Mesendoderm (in vitro differentiated cells): ENCODE results near the gene NFIA.

ENCODE experiments used
- DNase-seq: peaks from one replicate; pipeline ENCODE4 v3.0.0; 2013
- H2AK5ac ChIP-seq: 2 replicates; pipeline ENCODE4 v1.6.1; 2013; ENCODE audit warnings: low read length, inconsistent platforms
- H2BK120ac ChIP-seq: 2 replicates; pipeline ENCODE4 v1.6.1; 2013; ENCODE audit warnings: low read depth, mild to moderate bottlenecking, low read length, moderate library complexity, mixed read lengths
- H2BK15ac ChIP-seq: replicated peaks from 2 replicates; pipeline ENCODE4 v1.6.1; 2013; ENCODE audit warnings: low read depth, mild to moderate bottlenecking, moderate library complexity
- H2BK5ac ChIP-seq: 2 replicates; pipeline ENCODE4 v1.6.1; 2013; ENCODE audit warnings: low read length, inconsistent platforms
- H3K18ac ChIP-seq: 2 replicates; pipeline ENCODE4 v1.6.1; 2013; ENCODE audit warnings: mild to moderate bottlenecking, low read length, mixed read lengths
- H3K23ac ChIP-seq: one replicate; pipeline ENCODE4 v1.6.1; 2013; ENCODE audit warnings: low read length
- H3K27ac ChIP-seq: 2 replicates; pipeline ENCODE4 v1.5.1; 2013; ENCODE audit warnings: low read depth, mild to moderate bottlenecking, inconsistent platforms, low read length, moderate library complexity
- H3K27me3 ChIP-seq: 2 replicates; pipeline ENCODE4 v1.6.1; 2013; ENCODE audit warnings: low read length, control low read depth, mild to moderate bottlenecking, inconsistent platforms; ENCODE audit not compliant: insufficient read depth, poor library complexity
- H3K36me3 ChIP-seq: 2 replicates; pipeline ENCODE4 v1.6.1; 2013; ENCODE audit warnings: low read length, inconsistent platforms; ENCODE audit not compliant: control insufficient read depth, insufficient read depth
- H3K4ac ChIP-seq: one replicate; pipeline ENCODE4 v1.6.1; 2013; ENCODE audit warnings: low read depth, mild to moderate bottlenecking, low read length, moderate library complexity
- H3K4me1 ChIP-seq: 2 replicates; pipeline ENCODE4 v1.6.1; 2013; ENCODE audit warnings: low read depth, low read length, inconsistent platforms; ENCODE audit not compliant: control insufficient read depth
- H3K4me2 ChIP-seq: 2 replicates; pipeline ENCODE4 v1.6.1; 2013; ENCODE audit warnings: low read length
- H3K4me3 ChIP-seq: 2 replicates; pipeline ENCODE4 v1.5.1; 2013; ENCODE audit warnings: mild to moderate bottlenecking, low read length
- H3K56ac ChIP-seq: one replicate; pipeline ENCODE4 v1.6.1; 2013; ENCODE audit warnings: low read length
- H3K79me1 ChIP-seq: 2 replicates; pipeline ENCODE4 v1.6.1; 2013; ENCODE audit warnings: low read length, inconsistent platforms
- H3K79me2 ChIP-seq: 2 replicates; pipeline ENCODE4 v1.6.1; 2013; ENCODE audit warnings: mild to moderate bottlenecking, low read length; ENCODE audit not compliant: control insufficient read depth, insufficient read depth
- H3K9ac ChIP-seq: 2 replicates; pipeline ENCODE4 v1.6.1; 2013; ENCODE audit warnings: low read length, inconsistent platforms
- H4K5ac ChIP-seq: one replicate; pipeline ENCODE4 v1.6.1; 2013; ENCODE audit warnings: low read length
- H4K8ac ChIP-seq: one replicate; pipeline ENCODE4 v1.6.1; 2013; ENCODE audit warnings: low read depth, mild to moderate bottlenecking, control low read depth, low read length, moderate library complexity
- WGBS: extraction: QIAGEN DNeasy Blood & Tissue Kit; methylation state at CpG from one replicate; pipeline ENCODE4 v1.1.7; 2013; ENCODE audit warnings: low lambda C conversion rate, missing lambda C conversion rate; ENCODE audit not compliant: insufficient coverage; ENCODE audit errors: extremely low coverage; 5-methylcytosine and 5-hydroxymethylcytosine counted together

Gene NFIA

GRCh38 chr1:61052395-61053225, 29.8 kb upstream of the NFIA start:
- H3K56ac ChIP-seq = no peak overlapping the region
- no peak overlapping the region for H3K4me2 ChIP-seq
- H3K18ac ChIP-seq = no peak overlapping the region
- H3K27ac ChIP-seq = no peak overlapping the region
- H2AK5ac ChIP-seq = no peak overlapping the region
- H4K8ac ChIP-seq = no peak overlapping the region
- H2BK5ac ChIP-seq = no peak overlapping the region
- no peak overlapping the region for H2BK15ac ChIP-seq
- peak overlapping the region; percentile 56 for H3K23ac ChIP-seq
- H3K79me2 ChIP-seq = no peaks in the 10 kb centered on the region
- peak; percentile 6 for DNase-seq
- no peaks in the 10 kb centered on the region for H3K4me1 ChIP-seq
- H2BK120ac ChIP-seq = no peak overlapping the region
- no peak overlapping the region for H3K4me3 ChIP-seq
- H3K4ac ChIP-seq = no peak overlapping the region
- no peak overlapping the region for H3K9ac ChIP-seq
- no peak overlapping the region for H4K5ac ChIP-seq
- peaks cover 59% of the 10 kb centered on the region for H3K27me3 ChIP-seq
- no CpG with 5 or more reads among the region's 10 CpGs for WGBS
- no peaks in the 10 kb centered on the region for H3K36me3 ChIP-seq
- no peaks in the 10 kb centered on the region for H3K79me1 ChIP-seq

GRCh38 chr1:61053226-61053711, 29.1 kb upstream of the NFIA start:
- H3K23ac ChIP-seq = no peak overlapping the region
- no peak overlapping the region for H3K9ac ChIP-seq
- H3K79me1 ChIP-seq = no peaks in the 10 kb centered on the region
- H2BK120ac ChIP-seq = no peak overlapping the region
- no peak overlapping the region for H2BK5ac ChIP-seq
- H4K5ac ChIP-seq = no peak overlapping the region
- H3K79me2 ChIP-seq = no peaks in the 10 kb centered on the region
- no peak overlapping the region for H3K56ac ChIP-seq
- H3K4me2 ChIP-seq = peak overlapping the region; percentile 80
- H4K8ac ChIP-seq = no peak overlapping the region
- no peak overlapping the region for H3K18ac ChIP-seq
- H3K27ac ChIP-seq = no peak overlapping the region
- no peaks in the 10 kb centered on the region for H3K36me3 ChIP-seq
- WGBS = no CpG with 5 or more reads among the region's 10 CpGs
- no peak overlapping the region for H2AK5ac ChIP-seq
- no peak overlapping the region for H3K4ac ChIP-seq
- no peaks in the 10 kb centered on the region for H3K4me1 ChIP-seq
- peaks cover 59% of the 10 kb centered on the region for H3K27me3 ChIP-seq
- no peak overlapping the region for H2BK15ac ChIP-seq
- DNase-seq = peak; percentile 40
- no peak overlapping the region for H3K4me3 ChIP-seq

GRCh38 chr1:61053712-61054600, 28.4 kb upstream of the NFIA start:
- Histone ChIP-seq H2BK120ac (no peak overlapping the region), H2BK15ac (no peak overlapping the region), H3K27ac (no peak overlapping the region), H3K4me1 (no peaks in the 10 kb centered on the region), H3K4me3 (no peak overlapping the region), H3K4ac (no peak overlapping the region), H3K18ac (no peak overlapping the region), H2BK5ac (no peak overlapping the region), H3K27me3 (peaks cover 59% of the 10 kb centered on the region), H2AK5ac (no peak overlapping the region), H3K79me1 (no peaks in the 10 kb centered on the region), H3K23ac (peak overlapping the region; percentile 6), H3K79me2 (no peaks in the 10 kb centered on the region), H3K9ac (peak overlapping the region; percentile 38), H4K8ac (no peak overlapping the region), H3K4me2 (peak overlapping the region; percentile 80), H3K36me3 (no peaks in the 10 kb centered on the region), H3K56ac (no peak overlapping the region), H4K5ac (no peak overlapping the region)
- no CpG with 5 or more reads among the region's 54 CpGs for WGBS
- peak; percentile 23 for DNase-seq

- no peak overlapping the region for H4K5ac ChIP-seq
- peaks cover 59% of the 10 kb centered on the region for H3K27me3 ChIP-seq
- H2BK5ac ChIP-seq = no peak overlapping the region
- H2AK5ac ChIP-seq = no peak overlapping the region
- no peak overlapping the region for H2BK120ac ChIP-seq
- no peak overlapping the region for H3K4ac ChIP-seq
- no peaks in the 10 kb centered on the region for H3K36me3 ChIP-seq
- no peak overlapping the region for H3K18ac ChIP-seq
- no peak overlapping the region for H4K8ac ChIP-seq
- H3K79me1 ChIP-seq = no peaks in the 10 kb centered on the region
- H3K4me2 ChIP-seq = no peak overlapping the region
- no CpG with 5 or more reads among the region's 13 CpGs for WGBS
- no peak overlapping the region for H2BK15ac ChIP-seq
- no peaks in the 10 kb centered on the region for H3K4me1 ChIP-seq
- no peak overlapping the region for H3K23ac ChIP-seq
- H3K56ac ChIP-seq = no peak overlapping the region
- H3K27ac ChIP-seq = no peak overlapping the region
- DNase-seq = peak; percentile 3
- H3K79me2 ChIP-seq = no peaks in the 10 kb centered on the region
- no peak overlapping the region for H3K9ac ChIP-seq
- H3K4me3 ChIP-seq = no peak overlapping the region
These were observed 27.8 kb upstream of the NFIA start for GRCh38 chr1:61054601-61054993.

- Histone ChIP-seq H3K9ac (no peak overlapping the region), H3K27me3 (peaks cover 59% of the 10 kb centered on the region), H3K4ac (no peak overlapping the region), H3K79me2 (no peaks in the 10 kb centered on the region), H2BK5ac (no peak overlapping the region), H3K18ac (no peak overlapping the region), H4K5ac (no peak overlapping the region), H2AK5ac (no peak overlapping the region), H3K79me1 (no peaks in the 10 kb centered on the region), H3K4me1 (no peaks in the 10 kb centered on the region), H3K36me3 (no peaks in the 10 kb centered on the region), H3K4me2 (no peak overlapping the region), H3K56ac (no peak overlapping the region), H2BK15ac (no peak overlapping the region), H3K4me3 (no peak overlapping the region), H4K8ac (no peak overlapping the region), H2BK120ac (no peak overlapping the region), H3K23ac (no peak overlapping the region), H3K27ac (no peak overlapping the region)
- DNase-seq = no peak
These were observed 27.2 kb upstream of the NFIA start for GRCh38 chr1:61055110-61055614.
